ENCODE data around the gene EXO1.
"Not testable (repeated sequence)": the region's sequence is repeated elsewhere in the genome, so short reads cannot be mapped to it uniquely, and the experiment has no call there.

DNA sequence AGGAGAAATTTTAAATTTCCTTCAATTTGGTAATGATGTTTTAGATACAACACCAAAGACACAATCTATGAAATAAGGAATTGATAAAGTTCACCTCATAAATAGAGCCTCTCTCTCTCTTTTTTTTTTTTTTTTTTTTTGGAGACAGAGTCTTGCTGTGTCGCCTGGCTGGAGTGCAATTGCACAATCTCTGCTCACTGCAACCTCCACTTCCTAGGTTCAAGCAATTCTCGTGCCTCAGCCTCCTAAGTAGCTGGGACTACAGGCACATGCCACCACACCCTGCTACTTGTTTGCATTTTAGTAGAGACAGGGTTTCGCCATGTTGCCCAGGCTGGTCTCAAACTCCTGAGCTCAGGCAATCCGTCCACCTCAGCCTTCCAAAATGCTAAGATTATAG, 43.3 kb upstream of the EXO1 start:
- not testable (repeated sequence) for TF ChIP-seq CTBP1 (IDR thresholded peaks at IDR 0.05; ENCODE audit: borderline replicate concordance); HDGF (IDR thresholded peaks at IDR 0.05; ENCODE audit: borderline replicate concordance); FOXA1 (IDR thresholded peaks at IDR 0.05); SUZ12 (IDR thresholded peaks at IDR 0.05); SP1 (IDR thresholded peaks at IDR 0.05); ELF4 (IDR thresholded peaks at IDR 0.05); ZNF384 (IDR thresholded peaks at IDR 0.05); BHLHE40 (IDR thresholded peaks at IDR 0.05; ENCODE audit: borderline replicate concordance); PKNOX1 (IDR thresholded peaks at IDR 0.05)
